Measurements from ENCODE around the gene CHCHD3.

DNA sequence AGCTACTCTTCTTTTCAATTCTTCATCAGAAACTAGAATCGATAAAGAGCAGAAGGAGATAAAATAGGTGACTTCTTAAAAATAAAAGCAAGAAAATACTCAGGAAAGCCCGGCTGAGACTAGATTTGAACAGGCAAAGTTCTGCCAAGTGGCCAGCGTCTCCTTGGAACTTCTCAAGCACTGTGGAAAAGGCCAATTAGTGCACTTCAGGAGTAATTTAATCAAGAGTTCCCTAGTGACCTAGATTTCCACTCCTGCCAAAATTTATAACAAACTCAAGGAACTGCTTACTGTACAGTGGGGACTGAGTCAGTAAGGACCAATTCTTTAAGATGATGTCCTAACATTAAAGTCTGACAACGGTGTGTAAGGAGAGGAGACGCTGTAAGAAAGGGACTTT lies 57.3 kb downstream of the CHCHD3 start:
- TF ChIP-seq, protein P1, sequence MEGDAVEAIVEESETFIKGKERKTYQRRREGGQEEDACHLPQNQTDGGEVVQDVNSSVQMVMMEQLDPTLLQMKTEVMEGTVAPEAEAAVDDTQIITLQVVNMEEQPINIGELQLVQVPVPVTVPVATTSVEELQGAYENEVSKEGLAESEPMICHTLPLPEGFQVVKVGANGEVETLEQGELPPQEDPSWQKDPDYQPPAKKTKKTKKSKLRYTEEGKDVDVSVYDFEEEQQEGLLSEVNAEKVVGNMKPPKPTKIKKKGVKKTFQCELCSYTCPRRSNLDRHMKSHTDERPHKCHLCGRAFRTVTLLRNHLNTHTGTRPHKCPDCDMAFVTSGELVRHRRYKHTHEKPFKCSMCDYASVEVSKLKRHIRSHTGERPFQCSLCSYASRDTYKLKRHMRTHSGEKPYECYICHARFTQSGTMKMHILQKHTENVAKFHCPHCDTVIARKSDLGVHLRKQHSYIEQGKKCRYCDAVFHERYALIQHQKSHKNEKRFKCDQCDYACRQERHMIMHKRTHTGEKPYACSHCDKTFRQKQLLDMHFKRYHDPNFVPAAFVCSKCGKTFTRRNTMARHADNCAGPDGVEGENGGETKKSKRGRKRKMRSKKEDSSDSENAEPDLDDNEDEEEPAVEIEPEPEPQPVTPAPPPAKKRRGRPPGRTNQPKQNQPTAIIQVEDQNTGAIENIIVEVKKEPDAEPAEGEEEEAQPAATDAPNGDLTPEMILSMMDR (IDR thresholded peaks at IDR 0.05) = no peak
- TF ChIP-seq KDM1A (IDR thresholded peaks at IDR 0.05; ENCODE audit: low read depth) (no peak), EHMT2 (IDR thresholded peaks at IDR 0.05; ENCODE audit: low read depth) (no peak), POLR2A (IDR thresholded peaks at IDR 0.05; ENCODE audit: low read length) (no peak), NR3C1 (IDR thresholded peaks at IDR 0.05) (no peak), CEBPB (IDR thresholded peaks at IDR 0.05) (no peak), PHF8 (IDR thresholded peaks at IDR 0.05; ENCODE audit: borderline replicate concordance, low read depth) (no peak)
- TF ChIP-seq, protein P2, sequence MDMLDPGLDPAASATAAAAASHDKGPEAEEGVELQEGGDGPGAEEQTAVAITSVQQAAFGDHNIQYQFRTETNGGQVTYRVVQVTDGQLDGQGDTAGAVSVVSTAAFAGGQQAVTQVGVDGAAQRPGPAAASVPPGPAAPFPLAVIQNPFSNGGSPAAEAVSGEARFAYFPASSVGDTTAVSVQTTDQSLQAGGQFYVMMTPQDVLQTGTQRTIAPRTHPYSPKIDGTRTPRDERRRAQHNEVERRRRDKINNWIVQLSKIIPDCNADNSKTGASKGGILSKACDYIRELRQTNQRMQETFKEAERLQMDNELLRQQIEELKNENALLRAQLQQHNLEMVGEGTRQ (IDR thresholded peaks at IDR 0.05) = no peak
- TF ChIP-seq, protein P3, sequence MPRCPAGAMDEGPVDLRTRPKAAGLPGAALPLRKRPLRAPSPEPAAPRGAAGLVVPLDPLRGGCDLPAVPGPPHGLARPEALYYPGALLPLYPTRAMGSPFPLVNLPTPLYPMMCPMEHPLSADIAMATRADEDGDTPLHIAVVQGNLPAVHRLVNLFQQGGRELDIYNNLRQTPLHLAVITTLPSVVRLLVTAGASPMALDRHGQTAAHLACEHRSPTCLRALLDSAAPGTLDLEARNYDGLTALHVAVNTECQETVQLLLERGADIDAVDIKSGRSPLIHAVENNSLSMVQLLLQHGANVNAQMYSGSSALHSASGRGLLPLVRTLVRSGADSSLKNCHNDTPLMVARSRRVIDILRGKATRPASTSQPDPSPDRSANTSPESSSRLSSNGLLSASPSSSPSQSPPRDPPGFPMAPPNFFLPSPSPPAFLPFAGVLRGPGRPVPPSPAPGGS (IDR thresholded peaks at IDR 0.05) = no peak
